NCI-H524 treated with DMSO at 0.1 percent for 48 hours (cell line): Measurements from ENCODE around the gene PPP3R2.
"Not testable (repeated sequence)": the region's sequence is repeated elsewhere in the genome, so short reads cannot be mapped to it uniquely, and the experiment has no call there.

Experiments
- DNase-seq: peaks from one replicate; lab custom pipeline; 2025; lab: John Stamatoyannopoulos, UW

PPP3R2 gene

DNA sequence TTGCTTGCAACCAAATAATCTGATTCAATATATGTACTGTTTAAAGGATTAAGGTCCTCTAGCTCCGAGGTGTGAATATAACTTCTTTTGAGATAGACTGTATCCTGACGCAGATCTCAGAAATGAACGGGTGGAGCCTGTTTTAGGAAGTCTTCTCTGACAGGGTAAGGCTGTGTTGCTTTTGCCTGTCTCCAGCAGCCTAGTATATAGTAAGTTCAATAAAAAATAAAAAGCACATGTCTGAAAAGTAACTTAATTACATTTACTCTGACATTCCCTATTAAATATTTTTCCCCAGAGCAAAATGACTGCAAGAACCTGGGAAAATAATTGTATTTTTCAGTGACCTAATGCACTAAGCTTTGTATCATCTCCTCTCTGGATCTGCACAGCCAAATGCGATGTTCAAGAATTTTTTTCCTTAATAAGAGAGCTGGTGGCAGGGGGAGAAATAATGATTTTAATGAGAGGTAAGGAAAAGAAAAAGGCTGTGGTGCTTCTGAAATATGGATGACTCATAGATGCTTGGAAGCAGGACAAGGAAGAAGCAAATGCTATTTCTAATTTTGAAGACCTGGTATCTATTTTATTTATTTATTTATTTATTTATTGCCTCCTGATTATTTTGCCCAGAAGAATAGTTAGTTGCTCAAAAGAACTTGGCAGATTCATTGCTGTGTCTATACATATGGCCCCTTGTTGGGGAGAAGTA is 7.3 kb downstream of the PPP3R2 start:
- no peak for DNase-seq

DNA sequence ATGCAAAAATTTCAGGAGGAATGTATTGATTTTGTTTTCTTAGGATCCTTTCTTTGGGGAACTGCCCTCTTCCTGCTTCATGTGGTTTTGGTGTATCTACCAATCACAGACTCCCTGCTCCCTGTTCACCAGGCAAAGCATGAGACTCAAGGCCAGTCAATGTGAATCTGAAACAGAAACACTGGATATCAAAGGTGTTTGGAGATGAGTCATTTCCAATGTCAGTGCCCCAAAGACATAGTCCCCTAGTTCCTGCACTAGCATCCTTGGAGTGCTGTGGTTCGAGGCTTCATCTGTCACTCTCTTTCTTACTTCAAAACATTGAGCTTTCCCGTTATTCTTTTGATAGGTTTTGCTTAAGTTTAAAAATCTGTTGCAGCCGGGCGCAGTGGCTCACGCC is 8.1 kb downstream of the PPP3R2 start:
- no peak for DNase-seq

DNA sequence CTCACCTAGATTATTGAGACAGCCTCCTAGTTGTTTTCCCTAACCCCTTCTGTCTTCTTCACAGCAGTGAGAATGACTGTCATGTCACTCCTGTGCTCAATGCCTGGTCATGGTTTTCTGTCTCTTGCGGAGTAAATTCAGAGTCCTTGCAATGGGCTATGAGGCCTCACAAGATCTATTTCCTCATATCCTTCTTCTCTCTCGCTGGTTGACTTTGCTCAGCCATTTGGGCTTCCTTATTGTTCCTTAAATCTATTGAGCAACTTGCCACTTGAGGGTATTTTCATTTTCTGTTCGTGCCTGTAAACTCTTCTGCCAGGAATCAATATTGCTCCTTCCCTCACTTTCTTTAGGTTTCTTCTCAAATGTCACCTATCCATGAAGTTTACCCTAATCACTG is 9.0 kb downstream of the PPP3R2 start:
- DNase-seq, result no peak

DNA sequence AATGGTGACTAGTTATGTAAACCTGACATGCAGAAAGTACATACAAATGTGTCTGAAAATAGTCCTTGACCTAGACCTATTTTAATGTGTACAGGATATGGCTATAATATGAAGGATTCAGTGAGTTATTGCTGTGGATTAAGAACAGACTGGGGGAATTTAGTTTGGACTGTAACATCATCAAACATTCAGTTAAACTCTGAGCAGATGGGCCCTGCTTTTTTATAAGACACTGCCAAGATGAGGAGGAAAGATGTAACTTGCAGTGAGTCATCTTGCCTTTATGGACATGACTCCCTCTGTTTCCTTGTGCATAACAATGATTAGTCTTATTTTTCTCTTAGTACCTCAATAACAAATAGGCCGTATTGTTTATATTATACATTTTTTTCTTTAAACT is 12.2 kb downstream of the PPP3R2 start:
- DNase-seq, result no peak

DNA sequence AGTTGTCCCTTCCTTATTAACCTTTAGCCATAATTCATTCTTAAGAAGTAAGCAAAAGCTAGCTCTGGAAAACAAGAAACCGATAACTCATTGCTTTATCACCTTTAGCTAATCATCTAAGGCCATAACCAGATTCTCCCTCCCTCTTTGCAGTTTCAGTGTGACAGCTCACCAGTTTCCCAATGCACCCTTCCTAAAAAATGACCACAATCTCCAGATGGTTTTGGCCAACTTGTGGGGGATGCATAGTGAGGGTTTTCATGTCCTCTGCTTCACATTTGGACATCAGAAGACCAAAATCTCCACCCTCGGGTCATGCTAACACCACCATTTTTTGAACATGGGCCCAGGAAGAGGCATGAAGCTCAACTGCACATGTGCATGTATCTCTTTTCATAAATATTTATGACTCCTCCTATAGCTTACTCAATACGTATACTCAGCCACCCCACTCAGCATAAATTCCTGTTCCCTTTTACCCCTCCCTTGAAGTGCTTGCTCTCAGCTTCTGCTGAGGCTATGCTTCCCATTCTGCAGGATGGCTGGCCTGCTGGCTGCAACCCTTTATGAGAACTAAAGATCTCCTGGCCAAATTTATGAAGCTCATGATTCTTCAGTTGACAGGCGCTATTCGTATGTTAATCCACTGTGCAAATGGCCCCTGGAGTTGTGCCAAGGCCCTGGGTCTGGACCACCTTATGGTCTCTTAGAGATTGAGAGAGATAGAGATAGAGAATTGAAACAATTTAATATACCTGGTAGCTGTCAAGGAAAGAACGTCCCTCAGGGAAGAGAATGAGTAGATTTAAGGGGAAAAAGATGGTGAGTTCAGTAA is 14.8 kb downstream of the PPP3R2 start:
- peak; percentile 7 for DNase-seq

DNA sequence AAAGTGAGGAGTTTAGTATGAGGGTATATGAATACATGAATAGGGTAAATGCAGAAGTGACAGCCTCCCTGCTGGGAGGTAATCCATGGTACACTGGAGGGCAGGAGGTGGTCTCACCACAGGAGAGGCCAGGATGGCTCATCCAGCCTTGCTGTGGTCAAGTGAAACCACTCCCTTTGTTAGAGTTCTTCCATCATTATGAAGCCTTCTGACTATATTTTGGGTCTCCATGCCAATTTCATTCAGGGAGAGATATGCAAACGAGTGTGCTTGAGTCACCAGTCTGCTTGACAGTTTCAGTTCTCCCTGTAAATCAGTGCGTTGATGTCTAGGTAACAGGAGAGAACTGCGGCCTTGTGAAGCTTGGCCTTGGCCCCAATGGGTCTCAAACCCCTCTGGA is 16.4 kb downstream of the PPP3R2 start:
- DNase-seq, result no peak

GRCh38 chr9:101574731-101575333 is 19.9 kb downstream of the PPP3R2 start:
- no peak for DNase-seq

DNA sequence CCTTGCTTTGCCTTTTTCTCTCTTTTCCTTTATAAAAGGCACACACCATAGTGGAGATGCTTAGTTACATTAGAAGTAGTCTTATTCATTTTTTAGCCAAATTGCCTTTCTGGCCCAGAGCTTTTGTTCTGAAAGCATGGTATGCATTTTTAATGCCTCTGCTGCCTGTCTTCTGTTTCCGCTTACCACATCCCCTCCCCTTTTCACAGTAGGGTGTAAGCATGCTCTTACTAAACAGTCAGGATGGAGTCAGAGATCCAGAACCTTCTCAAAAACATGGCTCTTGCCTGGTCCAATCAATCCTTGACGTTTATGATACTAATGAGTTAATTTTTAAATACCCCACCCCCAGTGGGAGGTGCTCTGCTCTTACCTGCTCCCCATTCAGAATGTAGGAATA is 22.5 kb downstream of the PPP3R2 start:
- DNase-seq, result no peak

DNA sequence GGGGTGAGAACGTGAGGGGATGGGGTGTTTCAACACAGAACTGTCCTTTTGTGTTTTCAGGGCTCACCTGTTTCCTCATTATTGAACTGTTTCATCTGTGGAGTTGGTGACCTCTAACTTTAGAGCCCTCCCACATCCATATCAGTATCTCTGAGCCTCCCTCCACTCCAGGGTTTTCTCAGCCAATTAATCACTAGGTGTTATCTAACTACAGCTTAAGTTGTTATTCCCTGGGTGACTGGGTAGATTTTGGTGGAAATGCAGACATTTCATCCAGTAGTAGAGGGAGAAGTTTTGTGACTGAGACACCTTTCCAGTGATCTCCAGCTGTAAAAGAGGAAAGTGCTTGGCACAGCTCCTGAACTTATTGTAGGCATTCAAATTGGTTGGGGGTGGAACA is 23.7 kb downstream of the PPP3R2 start:
- DNase-seq, result no peak

- no peak for DNase-seq
Measured at GRCh38 chr9:101569741-101570501, 24.8 kb downstream of the PPP3R2 start.

DNA sequence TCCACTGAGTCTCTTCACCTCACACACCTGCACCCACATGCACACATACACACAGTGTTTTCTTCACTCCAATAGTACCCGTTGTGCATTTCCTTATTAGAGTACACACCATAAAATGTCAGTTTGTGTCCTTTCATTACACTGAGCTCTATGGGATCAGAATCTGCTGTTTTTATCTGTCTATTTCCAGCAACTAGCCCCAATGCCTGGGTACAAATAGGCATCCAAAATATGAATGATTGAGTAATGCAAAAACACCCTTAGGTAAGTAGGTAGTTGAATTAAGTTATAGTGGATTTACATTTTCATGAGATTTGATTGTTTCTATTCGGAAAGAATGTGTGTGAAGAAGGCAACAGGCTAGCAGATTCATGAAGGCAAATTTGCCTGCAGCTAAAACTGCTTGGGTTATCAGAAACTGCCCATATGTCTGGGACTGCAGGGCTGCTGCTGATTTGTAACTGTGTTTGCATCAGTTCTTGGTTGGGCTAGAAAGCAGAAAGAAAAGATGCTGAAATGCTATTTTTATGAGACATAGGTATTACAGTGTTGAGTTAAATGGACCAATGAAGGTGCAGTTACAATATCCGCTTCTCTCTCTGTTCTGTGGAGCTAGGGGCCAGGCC is 26.9 kb downstream of the PPP3R2 start:
- no peak for DNase-seq

DNA sequence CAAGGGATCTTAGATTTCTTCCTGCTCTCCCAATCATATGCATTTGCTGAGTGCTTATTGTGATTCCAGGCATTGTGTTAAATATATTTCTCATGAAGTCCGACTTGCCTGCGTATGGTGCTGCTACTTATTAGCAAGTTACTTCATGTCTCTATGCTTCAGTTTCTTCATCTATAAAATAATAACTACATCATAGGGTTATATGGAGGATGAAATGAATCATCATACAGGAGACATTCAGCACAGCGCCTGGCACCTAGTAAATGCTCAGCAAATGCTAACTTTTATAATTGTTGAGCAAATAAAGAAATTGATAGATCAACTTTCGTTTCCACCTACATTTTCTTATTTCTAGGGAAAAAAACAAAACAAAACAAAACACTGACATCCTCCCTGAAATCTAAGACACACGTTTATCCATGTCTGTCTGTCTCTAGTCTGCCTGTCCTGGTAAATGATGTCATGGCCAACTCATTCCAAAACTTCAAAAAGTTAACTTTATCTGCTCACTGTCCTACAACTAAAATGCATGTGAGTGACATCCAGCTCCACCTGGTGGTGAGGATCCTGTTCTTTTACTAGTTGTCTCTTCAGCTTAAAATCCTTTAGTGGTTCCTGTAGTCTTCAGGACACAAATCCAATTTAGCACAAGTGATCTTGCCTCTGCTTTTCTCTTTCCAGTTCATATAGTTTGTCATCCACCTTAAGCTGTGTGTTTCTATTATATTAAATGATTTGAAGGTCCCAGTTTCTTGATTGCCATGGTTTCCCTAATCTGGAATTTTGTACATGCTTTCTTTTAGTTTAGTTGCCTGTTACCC is 27.7 kb downstream of the PPP3R2 start:
- no peak for DNase-seq

- no peak for DNase-seq
Measured at GRCh38 chr9:101564252-101564651, 30.5 kb downstream of the PPP3R2 start.

GRCh38 chr9:101562966-101563365 is 31.8 kb downstream of the PPP3R2 start:
- no peak for DNase-seq

DNA sequence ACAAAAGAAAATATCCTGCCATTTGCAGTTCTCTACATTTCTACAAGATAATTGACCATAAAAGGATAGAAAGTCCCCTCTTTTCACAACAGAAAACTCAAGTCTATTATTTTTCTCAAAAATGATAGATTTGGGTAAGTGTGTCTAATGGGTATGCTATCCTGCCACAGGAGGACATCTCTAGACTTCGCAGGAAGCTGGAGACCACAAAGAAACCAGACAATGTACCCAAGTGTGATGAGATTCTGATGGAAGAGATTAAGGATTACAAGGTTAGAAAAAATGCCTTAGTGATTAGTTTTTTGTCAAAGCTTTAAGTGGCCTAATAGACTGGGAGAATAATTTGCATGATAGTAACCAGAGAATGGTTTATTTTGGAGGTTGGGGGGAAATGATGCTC is 33.0 kb downstream of the PPP3R2 start:
- DNase-seq, result no peak

- DNase-seq, result not testable (repeated sequence)
Measured at GRCh38 chr9:101549472-101550098, 45.2 kb downstream of the PPP3R2 start.

GRCh38 chr9:101543098-101543735 is 51.6 kb downstream of the PPP3R2 start:
- DNase-seq, result no peak
